Measurements from ENCODE around the gene PYCR2.

PYCR2 gene

GRCh38 chr1:225928186-225929175 is 4.4 kb upstream of the PYCR2 start:
- TF ChIP-seq CTCF (IDR thresholded peaks at IDR 0.05; ENCODE audit: low read depth, low read length, missing control alignments) = no peak
- H3K4me3 ChIP-seq (replicated peaks; ENCODE audit: low read depth, low read length) = no peak overlapping the region
- no peak for DNase-seq (ENCODE audit: extremely low read depth, low read depth)

- no peak for TF ChIP-seq CTCF (IDR thresholded peaks at IDR 0.05; ENCODE audit: low read depth, low read length, missing control alignments)
- H3K4me3 ChIP-seq (replicated peaks; ENCODE audit: low read depth, low read length) = no peak overlapping the region
- DNase-seq (ENCODE audit: extremely low read depth, low read depth) = no peak
These were observed 2.6 kb upstream of the PYCR2 start for GRCh38 chr1:225926551-225927113.

GRCh38 chr1:225923381-225923691 is 714 bp downstream of the PYCR2 start:
- peak overlapping the region; percentile 96 for H3K4me3 ChIP-seq (replicated peaks; ENCODE audit: low read depth, low read length)
- TF ChIP-seq CTCF (IDR thresholded peaks at IDR 0.05; ENCODE audit: low read depth, low read length, missing control alignments) = no peak
- no peak for DNase-seq (ENCODE audit: extremely low read depth, low read depth)

GRCh38 chr1:225921734-225922709 is 2.0 kb downstream of the PYCR2 start:
- H3K4me3 ChIP-seq (replicated peaks; ENCODE audit: low read depth, low read length) = no peak overlapping the region
- TF ChIP-seq CTCF (IDR thresholded peaks at IDR 0.05; ENCODE audit: low read depth, low read length, missing control alignments) = no peak
- DNase-seq (ENCODE audit: extremely low read depth, low read depth) = no peak

GRCh38 chr1:225919906-225920305 is 4.1 kb downstream of the PYCR2 start:
- TF ChIP-seq CTCF (IDR thresholded peaks at IDR 0.05; ENCODE audit: low read depth, low read length, missing control alignments) = no peak
- no peak overlapping the region for H3K4me3 ChIP-seq (replicated peaks; ENCODE audit: low read depth, low read length)
- peak; percentile 81 for DNase-seq (ENCODE audit: extremely low read depth, low read depth)

GRCh38 chr1:225918280-225918679 is 5.8 kb downstream of the PYCR2 start:
- no peak overlapping the region for H3K4me3 ChIP-seq (replicated peaks; ENCODE audit: low read depth, low read length)
- TF ChIP-seq CTCF (IDR thresholded peaks at IDR 0.05; ENCODE audit: low read depth, low read length, missing control alignments) = no peak

More at GRCh38 chr1:225918280-225918679, 5.8 kb downstream of the PYCR2 start:
- DNase-seq (ENCODE audit: extremely low read depth, low read depth) = no peak
